ENCODE results near the gene OCSTAMP. TPM values are rescaled to one million over a fixed set of nuclear protein-coding genes. Genes with fewer than 3 reads are reported as not detected.
A peak's percentile ranks its signal among the peaks of the same experiment; 100 is the strongest.

Gene OCSTAMP
- polyA plus RNA-seq, 4 donors: not detected

DNA sequence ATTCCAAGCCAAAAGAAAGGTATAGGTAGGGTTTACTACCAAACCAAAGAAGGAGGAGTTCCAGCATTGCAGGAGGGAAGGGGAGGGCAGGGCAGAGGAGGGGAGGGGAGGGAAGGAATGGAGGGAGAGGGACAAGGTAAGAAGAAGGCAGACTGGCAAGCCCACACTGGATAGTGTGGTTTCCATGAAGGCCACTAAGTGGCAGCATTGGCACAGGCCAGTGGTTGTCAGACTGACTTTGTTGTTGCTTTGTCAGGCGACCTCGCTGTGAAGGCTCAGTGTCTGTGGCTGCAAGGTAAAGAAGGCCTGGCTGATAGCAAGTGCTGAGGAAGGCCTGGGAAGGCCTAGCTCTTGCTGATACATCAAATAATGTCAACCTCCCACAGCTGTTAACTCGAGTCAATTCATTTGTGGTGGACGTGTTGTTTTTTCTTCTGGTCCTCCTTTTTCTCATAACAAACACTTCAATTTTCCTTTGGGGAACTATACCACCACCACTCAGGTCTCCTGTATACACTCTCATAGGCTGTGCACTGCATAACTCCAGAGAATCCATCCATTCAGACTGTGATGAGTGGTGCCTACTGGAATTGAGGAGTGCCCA lies 29.4 kb downstream of the OCSTAMP start:
- DNase-seq (ENCODE audit: low read depth in 4 of 4, low spot score in 2 of 4): peak in 1 of 4 donors; percentile 13

DNA sequence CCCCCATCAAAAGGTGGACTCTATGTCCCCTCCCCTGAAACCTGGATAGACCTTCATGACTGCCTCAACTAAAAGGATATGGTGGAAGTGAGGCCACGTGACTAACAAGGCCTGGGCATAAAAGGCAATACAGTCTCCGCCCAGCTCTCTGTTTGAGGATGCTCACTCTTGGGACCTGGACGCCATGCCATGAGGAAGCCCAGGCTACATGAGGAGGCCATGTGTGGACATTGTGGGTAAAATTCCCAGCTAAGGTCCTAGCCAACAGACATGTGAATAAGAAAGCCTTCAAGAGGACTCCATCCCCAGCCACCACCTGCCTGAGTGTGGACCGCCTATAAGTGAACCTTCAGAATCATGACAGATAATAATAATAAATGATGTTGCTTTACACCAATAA lies 29.9 kb downstream of the OCSTAMP start:
- no peak for DNase-seq (ENCODE audit: low read depth in 4 of 4, low spot score in 2 of 4)

DNA sequence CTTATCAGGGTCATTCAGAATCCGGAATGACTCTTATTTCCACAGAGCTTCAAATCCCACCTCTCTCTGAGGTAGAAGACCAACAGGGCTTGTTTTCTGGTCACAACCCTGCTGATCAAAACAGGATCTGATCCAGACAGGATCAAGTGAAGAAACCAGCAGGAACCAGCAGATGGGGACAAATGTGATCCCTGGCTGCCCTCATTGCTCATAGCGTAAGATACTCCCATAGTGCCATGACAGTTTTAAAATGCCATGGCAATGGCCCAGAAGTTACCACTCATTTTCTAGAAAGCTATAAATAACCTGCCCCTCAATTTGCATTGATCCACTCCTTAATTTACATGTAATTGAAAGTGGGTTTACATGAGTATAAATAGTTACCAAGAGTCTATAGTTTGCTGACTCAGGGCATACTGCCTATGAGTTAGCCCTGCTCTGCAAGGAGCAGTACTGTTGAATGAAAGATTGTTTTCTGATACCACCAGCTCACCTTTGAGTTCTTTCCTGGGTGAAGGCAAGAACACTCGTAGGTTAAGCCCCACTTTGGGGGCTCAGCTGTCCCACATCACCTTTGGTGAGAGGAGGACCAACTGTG lies 30.9 kb downstream of the OCSTAMP start:
- DNase-seq (ENCODE audit: low read depth in 4 of 4, low spot score in 2 of 4): no peak

DNA sequence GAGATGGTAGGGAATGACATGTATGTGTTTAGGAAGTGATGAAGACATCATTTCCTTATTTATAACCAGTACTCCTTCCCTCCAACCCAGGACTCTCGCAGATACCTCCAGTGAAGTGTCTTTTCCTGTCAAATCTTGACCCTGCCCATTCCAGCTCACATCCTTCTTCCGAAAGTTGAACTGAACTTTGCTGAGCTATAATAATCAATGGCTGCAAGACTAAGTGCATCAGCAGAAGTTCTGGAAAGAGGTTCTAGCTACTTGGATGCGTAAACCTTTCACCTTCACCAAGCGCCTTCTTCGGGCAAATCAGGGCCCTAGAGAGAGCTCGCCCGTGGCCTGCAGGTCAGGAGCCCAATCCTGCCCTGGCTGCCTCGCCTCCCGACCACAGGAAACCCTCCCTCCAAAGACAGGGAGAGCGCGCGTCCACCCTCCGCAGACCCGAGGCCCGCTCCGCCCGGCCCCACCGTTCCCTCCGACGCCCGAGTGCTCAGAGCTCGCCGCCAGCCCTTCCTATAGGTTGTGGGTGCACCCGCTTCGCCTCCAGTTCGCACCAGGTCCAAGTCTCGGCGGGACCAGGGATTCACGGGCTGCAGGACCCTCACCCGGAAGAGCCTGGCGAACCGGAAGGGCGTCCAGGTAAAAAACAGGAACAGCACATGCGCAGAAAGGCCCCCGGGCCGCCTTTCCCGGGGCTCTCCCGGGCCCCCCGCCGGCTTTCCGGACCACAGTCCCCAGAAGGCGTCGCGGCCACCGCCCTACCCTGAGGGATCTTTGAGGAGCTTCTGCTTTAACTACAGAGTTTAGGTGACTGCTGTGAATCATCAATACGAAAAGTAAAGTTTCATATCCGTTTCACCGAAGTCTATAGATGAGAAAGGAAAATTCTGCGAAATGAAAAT lies 37.3 kb downstream of the OCSTAMP start, which contains the start of gene ZNF334:
Gene ZNF334, minus strand, starts transcription at position 617 of the 902 bp plus-strand sequence. CDS start 1,457 bp downstream, outside the sequence.
- DNase-seq (ENCODE audit: low read depth in 4 of 4, low spot score in 2 of 4): peak; percentile 31 to 69 (median 48)

DNA sequence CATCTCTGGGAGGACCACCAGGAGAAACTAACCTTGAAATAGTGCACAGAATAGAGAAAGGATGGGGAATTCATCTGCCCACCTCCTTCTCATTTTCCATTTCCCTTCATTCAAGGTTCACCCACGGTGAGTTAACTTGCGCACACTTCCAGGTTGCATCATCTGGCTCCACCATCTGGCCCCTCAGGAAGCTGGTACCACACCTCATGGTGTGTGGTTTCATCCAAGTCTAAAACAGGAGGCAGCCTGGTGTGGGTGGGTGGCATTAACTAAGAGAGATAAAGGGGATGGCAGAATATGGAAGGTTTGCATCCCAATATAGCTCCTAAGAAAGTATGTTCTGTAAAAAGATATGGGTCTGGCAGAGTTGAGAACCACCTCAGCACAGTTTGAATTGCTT lies 40.9 kb downstream of the OCSTAMP start:
- no peak for DNase-seq (ENCODE audit: low read depth in 4 of 4, low spot score in 2 of 4)

- no peak for DNase-seq (ENCODE audit: low read depth in 4 of 4, low spot score in 2 of 4)
Observed at GRCh38 chr20:46507760-46508407, 42.6 kb downstream of the OCSTAMP start.

GRCh38 chr20:46505506-46505905 lies 44.9 kb downstream of the OCSTAMP start:
- no peak for DNase-seq (ENCODE audit: low read depth in 4 of 4, low spot score in 2 of 4)

GRCh38 chr20:46501961-46502360 lies 48.5 kb downstream of the OCSTAMP start:
- no peak for DNase-seq (ENCODE audit: low read depth in 4 of 4, low spot score in 2 of 4)

DNA sequence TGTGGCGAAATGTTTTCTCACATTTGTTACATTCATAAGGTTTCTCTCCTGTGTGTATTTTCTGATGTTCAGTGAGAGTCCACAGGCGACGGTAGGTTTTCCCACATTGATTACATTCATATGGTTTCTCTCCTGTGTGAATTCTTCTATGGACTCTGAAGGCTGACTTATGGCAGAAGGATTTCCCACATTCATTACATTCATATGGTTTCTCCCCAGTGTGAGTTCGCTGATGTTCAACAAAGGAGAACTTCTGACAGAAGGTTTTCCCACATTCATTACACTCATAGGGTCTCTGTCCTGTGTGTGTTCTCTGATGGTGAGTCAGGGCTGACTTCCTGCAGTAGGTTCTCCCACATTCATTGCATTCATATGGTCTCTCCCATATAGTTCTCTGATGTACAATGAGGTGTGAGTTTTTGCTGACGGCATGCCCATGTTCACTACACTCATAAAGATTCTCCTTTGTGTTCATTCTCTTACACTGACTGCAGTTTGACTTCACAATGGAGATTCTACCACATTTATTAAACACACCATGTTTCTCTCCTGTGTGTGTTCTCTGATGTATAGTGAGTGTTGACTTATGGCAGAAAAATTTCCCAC lies 49.0 kb downstream of the OCSTAMP start:
- DNase-seq (ENCODE audit: low read depth in 4 of 4, low spot score in 2 of 4): no peak

DNA sequence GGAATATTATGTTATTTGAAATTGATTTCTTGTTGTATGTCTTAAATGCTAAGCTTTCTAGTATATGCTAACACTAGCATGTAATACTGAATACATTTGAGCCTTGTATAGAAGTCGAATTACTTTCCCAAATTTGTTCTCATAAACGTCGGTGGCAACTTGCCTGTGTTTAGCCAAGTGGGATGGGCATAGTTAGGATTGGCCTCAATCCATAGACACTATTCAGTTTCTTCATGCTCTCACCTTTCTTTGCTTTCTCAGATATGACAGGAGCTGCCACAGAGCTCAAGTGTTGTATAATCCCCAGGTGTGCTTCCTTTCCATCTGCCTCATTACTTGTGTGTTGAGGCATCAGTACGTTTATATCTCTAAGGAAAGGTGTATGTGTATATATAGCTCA lies 56.4 kb downstream of the OCSTAMP start:
- no peak for DNase-seq (ENCODE audit: low read depth in 4 of 4, low spot score in 2 of 4)

GRCh38 chr20:46491354-46491753 lies 59.1 kb downstream of the OCSTAMP start:
- no peak for DNase-seq (ENCODE audit: low read depth in 4 of 4, low spot score in 2 of 4)

Other genes starting within 250 kb of the OCSTAMP start
- under 1 TPM in 2 of 4 donors, not detected in 2; 0.05 TPM for gene CDH22, start 242.2 kb downstream of the OCSTAMP start, polyA plus RNA-seq (ENCODE audit: insufficient read length in 4 of 4)
- 10 to 100 TPM; 60.7 to 76.3 (median 66.9) TPM for gene ELMO2, start 144.0 kb downstream of the OCSTAMP start, polyA plus RNA-seq (ENCODE audit: insufficient read length in 4 of 4)
- gene ZNF334, start 37.1 kb downstream of the OCSTAMP start, polyA plus RNA-seq (ENCODE audit: insufficient read length in 4 of 4): 10 to 100 TPM; 19.5 to 46.7 (median 31.3) TPM
- 10 to 100 TPM in 3 of 4 donors, 1 to 10 TPM in 1; 8.8 to 22.9 (median 20.3) TPM for gene SLC13A3, start 100.8 kb upstream of the OCSTAMP start, polyA plus RNA-seq (ENCODE audit: insufficient read length in 4 of 4)
- 10 to 100 TPM; 13.5 to 20.0 (median 17.1) TPM for gene TP53RK, start 138.8 kb upstream of the OCSTAMP start, polyA plus RNA-seq (ENCODE audit: insufficient read length in 4 of 4)
- gene SLC2A10, start 159.0 kb upstream of the OCSTAMP start, polyA plus RNA-seq (ENCODE audit: insufficient read length in 4 of 4): 10 to 100 TPM; 16.1 to 17.6 (median 16.8) TPM

Data from left renal cortex interstitium (tissue), 4 donors.